Loucy (cell line): ENCODE measurements around the gene DPF3.

Source experiments
- H2AFZ ChIP-seq: fragments of 200-600 bp; sonication (generic); 2 replicates; pipeline ENCODE4 v1.6.0; 2016; ENCODE audit warnings: antibody characterized with exemption, mild to moderate bottlenecking, low read length, moderate library complexity
- H3F3A ChIP-seq: fragments of 200-600 bp; 2 replicates; pipeline ENCODE4 v1.6.0; 2016; ENCODE audit warnings: antibody characterized with exemption, low read depth, mild to moderate bottlenecking
- H3K27me3 ChIP-seq: fragments of 200-600 bp; sonication (generic); 2 replicates; pipeline ENCODE4 v1.6.1; 2014; ENCODE audit warnings: low read length, mild to moderate bottlenecking; ENCODE audit not compliant: insufficient read depth, poor library complexity, severe bottlenecking
- H3K36me3 ChIP-seq: fragments of 200-600 bp; sonication (generic); 2 replicates; pipeline ENCODE4 v1.6.1; 2016; ENCODE audit warnings: low read length; ENCODE audit not compliant: insufficient read depth
- H3K4me1 ChIP-seq: fragments of 200-600 bp; sonication (generic); 2 replicates; pipeline ENCODE4 v1.5.1; 2014; ENCODE audit warnings: low read length, mild to moderate bottlenecking; ENCODE audit not compliant: insufficient read depth, poor library complexity, severe bottlenecking
- H3K4me2 ChIP-seq: fragments of 200-600 bp; sonication (generic); 2 replicates; pipeline ENCODE4 v1.6.0; 2014; ENCODE audit warnings: antibody characterized with exemption, low read length, low read depth, mild to moderate bottlenecking; ENCODE audit not compliant: poor library complexity, severe bottlenecking
- H3K4me3 ChIP-seq: fragments of 200-600 bp; sonication (generic); 2 replicates; pipeline ENCODE4 v1.5.1; 2014; ENCODE audit warnings: low read length, mild to moderate bottlenecking, mixed read lengths; ENCODE audit not compliant: poor library complexity, severe bottlenecking
- H3K79me2 ChIP-seq: fragments of 200-600 bp; sonication (generic); 2 replicates; pipeline ENCODE4 v1.6.1; 2014; ENCODE audit warnings: low read length; ENCODE audit not compliant: insufficient read depth
- H3K9ac ChIP-seq: fragments of 200-600 bp; sonication (generic); 2 replicates; pipeline ENCODE4 v1.6.0; 2014; ENCODE audit warnings: mild to moderate bottlenecking, low read depth, low read length, moderate library complexity; ENCODE audit not compliant: poor library complexity, severe bottlenecking
- H3K9me2 ChIP-seq: fragments of 200-600 bp; sonication (generic); replicated peaks from 2 replicates; pipeline ENCODE4 v1.6.1; 2016; ENCODE audit warnings: low read depth, low read length, mixed read lengths
- H3K9me3 ChIP-seq: fragments of 200-600 bp; sonication (generic); 2 replicates; pipeline ENCODE4 v1.6.1; 2014; ENCODE audit warnings: mild to moderate bottlenecking, antibody characterized with exemption, low read length, low read depth; ENCODE audit not compliant: insufficient read depth
- H4K20me1 ChIP-seq: fragments of 200-600 bp; sonication (generic); 2 replicates; pipeline ENCODE4 v1.6.0; 2014; ENCODE audit warnings: antibody characterized with exemption, low read length, mild to moderate bottlenecking; ENCODE audit not compliant: insufficient read depth, poor library complexity, severe bottlenecking
- EZH2phosphoT487 ChIP-seq: fragments of 200-600 bp; IDR thresholded peaks from 2 replicates; pipeline ENCODE4 v1.6.1; 2018; ENCODE audit warnings: antibody characterized with exemption, mild to moderate bottlenecking, moderate library complexity, borderline replicate concordance
- TF ChIP-seq, protein P1 (sequence below): fragments of 200-600 bp; sonication (generic); conservative IDR thresholded peaks from 2 replicates; pipeline ENCODE4 v1.5.1; 2014; ENCODE audit warnings: mild to moderate bottlenecking, antibody characterized with exemption, low read length

DPF3 gene

DNA sequence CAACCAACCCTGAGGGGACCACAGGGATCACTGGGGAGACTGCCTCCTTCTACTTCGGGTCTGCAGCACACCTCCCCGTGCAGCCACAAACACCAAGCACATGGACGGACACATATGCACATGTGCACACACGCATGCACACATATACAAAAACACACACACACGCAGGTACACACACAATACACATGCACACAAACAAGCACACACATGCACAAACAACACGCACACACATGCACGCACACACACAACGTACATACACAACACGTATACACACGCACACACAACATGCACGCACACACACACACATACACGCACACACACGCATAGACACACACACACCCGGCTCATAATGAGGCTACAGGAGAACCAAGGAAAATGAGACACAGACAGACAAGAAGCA is 203.6 kb downstream of the DPF3 start:
- H3F3A ChIP-seq, result no peaks in the 10 kb centered on the region
- H3K36me3 ChIP-seq, result peaks cover 96% of the 10 kb centered on the region
- H3K4me2 ChIP-seq, result no peak overlapping the region
- H3K79me2 ChIP-seq, result no peaks in the 10 kb centered on the region
- H3K27me3 ChIP-seq, result no peaks in the 10 kb centered on the region
- no peak for TF ChIP-seq EZH2phosphoT487
- TF ChIP-seq, protein P1, sequence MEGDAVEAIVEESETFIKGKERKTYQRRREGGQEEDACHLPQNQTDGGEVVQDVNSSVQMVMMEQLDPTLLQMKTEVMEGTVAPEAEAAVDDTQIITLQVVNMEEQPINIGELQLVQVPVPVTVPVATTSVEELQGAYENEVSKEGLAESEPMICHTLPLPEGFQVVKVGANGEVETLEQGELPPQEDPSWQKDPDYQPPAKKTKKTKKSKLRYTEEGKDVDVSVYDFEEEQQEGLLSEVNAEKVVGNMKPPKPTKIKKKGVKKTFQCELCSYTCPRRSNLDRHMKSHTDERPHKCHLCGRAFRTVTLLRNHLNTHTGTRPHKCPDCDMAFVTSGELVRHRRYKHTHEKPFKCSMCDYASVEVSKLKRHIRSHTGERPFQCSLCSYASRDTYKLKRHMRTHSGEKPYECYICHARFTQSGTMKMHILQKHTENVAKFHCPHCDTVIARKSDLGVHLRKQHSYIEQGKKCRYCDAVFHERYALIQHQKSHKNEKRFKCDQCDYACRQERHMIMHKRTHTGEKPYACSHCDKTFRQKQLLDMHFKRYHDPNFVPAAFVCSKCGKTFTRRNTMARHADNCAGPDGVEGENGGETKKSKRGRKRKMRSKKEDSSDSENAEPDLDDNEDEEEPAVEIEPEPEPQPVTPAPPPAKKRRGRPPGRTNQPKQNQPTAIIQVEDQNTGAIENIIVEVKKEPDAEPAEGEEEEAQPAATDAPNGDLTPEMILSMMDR, result no peak
- no peaks in the 10 kb centered on the region for H3K9me2 ChIP-seq
- no peak overlapping the region for H3K9ac ChIP-seq
- H3K4me3 ChIP-seq, result no peak overlapping the region
- H4K20me1 ChIP-seq, result no peaks in the 10 kb centered on the region
- H2AFZ ChIP-seq, result no peak overlapping the region
- H3K4me1 ChIP-seq, result no peaks in the 10 kb centered on the region
- no peaks in the 10 kb centered on the region for H3K9me3 ChIP-seq

DNA sequence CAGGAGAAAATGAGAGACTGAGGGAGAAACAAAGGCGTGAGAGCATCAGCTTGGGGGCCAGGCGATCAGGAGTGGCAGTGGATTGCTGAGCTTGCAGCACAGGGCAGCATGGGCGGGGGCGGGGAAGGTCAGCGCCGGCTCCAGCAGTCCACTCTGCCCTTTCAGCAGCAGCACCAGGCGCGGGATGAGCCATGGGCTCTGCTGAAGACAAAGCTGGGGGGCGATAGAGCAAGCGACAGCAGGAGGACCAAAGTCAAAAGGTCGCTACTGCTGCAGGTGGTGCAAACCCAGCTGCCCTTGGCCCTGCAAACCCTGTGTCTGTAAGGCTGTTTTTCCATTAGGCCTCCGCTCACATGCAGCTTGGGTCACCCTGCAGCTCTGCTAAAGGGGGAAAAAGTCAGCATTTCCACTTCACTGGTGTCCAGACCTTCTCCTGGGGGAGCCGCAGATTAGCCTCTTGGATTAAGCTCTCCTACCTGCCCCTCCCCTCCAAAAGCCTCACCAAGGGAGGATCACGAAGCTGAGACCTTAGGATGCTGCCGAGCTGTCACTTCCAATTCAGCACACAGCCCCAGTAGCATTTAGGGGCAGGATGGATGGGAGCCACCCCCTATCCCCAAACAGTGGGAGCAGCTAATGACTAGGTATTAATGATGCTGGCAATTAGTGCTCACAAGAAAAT is 204.8 kb downstream of the DPF3 start:
- H3K4me1 ChIP-seq, result no peaks in the 10 kb centered on the region
- H3K9me3 ChIP-seq, result no peaks in the 10 kb centered on the region
- H2AFZ ChIP-seq, result no peak overlapping the region
- no peaks in the 10 kb centered on the region for H3K9me2 ChIP-seq
- TF ChIP-seq EZH2phosphoT487, result no peak
- TF ChIP-seq, protein P1, result no peak
- H3K9ac ChIP-seq, result no peak overlapping the region
- H4K20me1 ChIP-seq, result no peaks in the 10 kb centered on the region
- H3F3A ChIP-seq, result no peaks in the 10 kb centered on the region
- H3K4me3 ChIP-seq, result no peak overlapping the region
- peaks cover 96% of the 10 kb centered on the region for H3K36me3 ChIP-seq
- H3K4me2 ChIP-seq, result no peak overlapping the region
- H3K79me2 ChIP-seq, result no peaks in the 10 kb centered on the region
- no peaks in the 10 kb centered on the region for H3K27me3 ChIP-seq

DNA sequence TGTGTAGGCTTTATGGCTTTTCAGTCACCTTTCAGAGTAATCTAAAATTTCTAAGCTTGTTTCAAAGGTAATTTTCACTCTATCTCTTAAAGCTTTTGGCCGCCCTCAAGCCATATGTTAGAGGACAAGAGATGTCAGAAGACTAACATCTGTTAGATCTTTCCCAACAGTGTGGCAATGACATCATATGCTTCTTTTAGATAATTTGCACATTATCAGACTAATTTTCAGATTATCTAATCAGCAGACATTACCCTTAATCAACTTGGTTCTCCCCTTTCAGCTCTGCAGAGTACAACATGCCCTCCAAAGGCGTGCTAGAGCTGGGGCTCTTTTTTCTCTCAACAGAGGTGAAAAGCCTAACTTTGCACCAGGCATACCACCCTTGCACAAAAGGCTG is 207.1 kb downstream of the DPF3 start:
- H3K79me2 ChIP-seq, result no peaks in the 10 kb centered on the region
- H3K36me3 ChIP-seq, result peaks cover 89% of the 10 kb centered on the region
- H3F3A ChIP-seq, result no peaks in the 10 kb centered on the region
- no peak overlapping the region for H3K4me3 ChIP-seq
- TF ChIP-seq, protein P1, result no peak
- no peak for TF ChIP-seq EZH2phosphoT487
- no peaks in the 10 kb centered on the region for H3K4me1 ChIP-seq
- H3K9me2 ChIP-seq, result no peaks in the 10 kb centered on the region
- no peak overlapping the region for H3K9ac ChIP-seq
- H3K4me2 ChIP-seq, result no peak overlapping the region
- H3K9me3 ChIP-seq, result no peaks in the 10 kb centered on the region
- H4K20me1 ChIP-seq, result no peaks in the 10 kb centered on the region
- H3K27me3 ChIP-seq, result no peaks in the 10 kb centered on the region
- H2AFZ ChIP-seq, result no peak overlapping the region
